ENCODE results near the gene AQP12A. TPM values are rescaled to one million over a fixed set of nuclear protein-coding genes. Genes with fewer than 3 reads are reported as not detected.

The AQP12A gene
- total and polyA plus RNA-seq, 10 of the 15 experiments (the other 5 are each of a cell fraction or from before 2014, with no cell fraction given): not detected

- no peak for TF ChIP-seq MXI1 (IDR thresholded peaks at IDR 0.05; ENCODE audit: low read depth, low read length)
Observed at GRCh38 chr2:240732184-240732583, 40.5 kb downstream of the AQP12A start (continued).

- POLR2A ChIA-PET: no interaction called here
- Histone ChIP-seq H3K4me1 (ENCODE audit: control insufficient read depth, insufficient read depth, low read length) (no peaks in the 10 kb centered on the region), H3K9ac (ENCODE audit: control insufficient read depth, insufficient read depth, low read length) (no peak overlapping the region), H3K36me3 (ENCODE audit: control insufficient read depth in 2 of 2, insufficient read depth in 2 of 2, low read length in 1 of 2) (no peaks in the 10 kb centered on the region), H3K9me3 (replicated peaks; ENCODE audit: control insufficient read depth, insufficient read depth, low read length) (no peaks in the 10 kb centered on the region), H3K79me2 (ENCODE audit: control insufficient read depth, insufficient read depth, low read length) (no peaks in the 10 kb centered on the region), H3K27me3 (replicated peaks in 1 of 2; ENCODE audit: control insufficient read depth in 2 of 2, insufficient read depth in 2 of 2, low read length in 1 of 2) (peaks cover 0 to 1% of the 10 kb centered on the region in 2 experiments; a peak in 2 of 4 replicates), H4K20me1 (ENCODE audit: control insufficient read depth, insufficient read depth) (no peaks in the 10 kb centered on the region), H2AFZ (ENCODE audit: control insufficient read depth, low read depth, low read length) (no peak overlapping the region), H3K4me3 (no peak overlapping the region), H3K4me2 (ENCODE audit: control insufficient read depth, insufficient read depth) (no peak overlapping the region), H3K27ac (ENCODE audit: control insufficient read depth, insufficient read depth) (no peak overlapping the region)
- RAD21 ChIA-PET (ENCODE audit: unreplicated experiment): no interaction called here
- in situ Hi-C loops (cut with MboI): no loop called here
- CTCF ChIA-PET: interaction anchor here (1.2 kb wide), 1 partner anchor 220 kb away, joined by 5 read pairs; no protein-coding TSS in a partner anchor
- no peak for DNase-seq (ENCODE audit: low read depth, low spot score)
- WGBS (ENCODE audit: insufficient coverage, insufficient replicate concordance, low lambda C conversion rate, missing lambda C conversion rate): 51% methylated on average over 10 of the region's 10 CpGs
- ATAC-seq: peak; percentile 23
- intact Hi-C loops (cut with micrococcal nuclease; ENCODE audit: unreplicated experiment): loop anchor here (10.0 kb wide), 1 partner anchor 218 kb away; no protein-coding TSS in a partner anchor
- BruUV-seq (replicated peaks): no TSS peak
- SMC1A ChIA-PET (ENCODE audit: uncharacterized antibody, unreplicated experiment): no interaction called here
- no peak for FAIRE-seq
- TF ChIP-seq RBBP5 (conservative IDR thresholded peaks at IDR 0.05) (no peak), JUNB (IDR thresholded peaks at IDR 0.05) (no peak), BCL3 (IDR thresholded peaks at IDR 0.05; ENCODE audit: borderline replicate concordance, insufficient read depth, low read depth, low read length, poor library complexity, severe bottlenecking) (no peak), NFYB (IDR thresholded peaks at IDR 0.05; ENCODE audit: insufficient read depth, low read depth, low read length) (no peak), MEF2B (IDR thresholded peaks at IDR 0.05; ENCODE audit: partially characterized antibody, poor library complexity, severe bottlenecking) (no peak), IKZF1 (conservative IDR thresholded peaks at IDR 0.05) (no peak), ZBTB11 (CRISPR knock-in tag; IDR thresholded peaks at IDR 0.05) (no peak), SMARCA5 (IDR thresholded peaks at IDR 0.05) (no peak), ASH2L (IDR thresholded peaks at IDR 0.05; ENCODE audit: borderline replicate concordance, low read depth) (no peak), ZNF687 (IDR thresholded peaks at IDR 0.05) (no peak), KDM1A (IDR thresholded peaks at IDR 0.05; ENCODE audit: borderline replicate concordance) (no peak), STAT3 (IDR thresholded peaks at IDR 0.05; ENCODE audit: low read depth, low read length) (no peak), SMAD1 (IDR thresholded peaks at IDR 0.05; ENCODE audit: low read depth, partially characterized antibody) (no peak)
Observed at GRCh38 chr2:240732911-240733622, 41.4 kb downstream of the AQP12A start.
